Stimulated activated CD4-positive, alpha-beta T cell treated with anti-CD3 and anti-CD28 coated beads, Interleukin-15, amount 100 ng/mL, for 1 hour (primary cell): ENCODE data around the gene YOD1.

ENCODE experiments used
- DNase-seq, 2 donors: peaks; one replicate each; pipeline ENCODE4 v3.0.0-alpha.2; 2020; ENCODE audit warnings: low read depth in 1 of 2, low spot score in 1 of 2

Gene YOD1

DNA sequence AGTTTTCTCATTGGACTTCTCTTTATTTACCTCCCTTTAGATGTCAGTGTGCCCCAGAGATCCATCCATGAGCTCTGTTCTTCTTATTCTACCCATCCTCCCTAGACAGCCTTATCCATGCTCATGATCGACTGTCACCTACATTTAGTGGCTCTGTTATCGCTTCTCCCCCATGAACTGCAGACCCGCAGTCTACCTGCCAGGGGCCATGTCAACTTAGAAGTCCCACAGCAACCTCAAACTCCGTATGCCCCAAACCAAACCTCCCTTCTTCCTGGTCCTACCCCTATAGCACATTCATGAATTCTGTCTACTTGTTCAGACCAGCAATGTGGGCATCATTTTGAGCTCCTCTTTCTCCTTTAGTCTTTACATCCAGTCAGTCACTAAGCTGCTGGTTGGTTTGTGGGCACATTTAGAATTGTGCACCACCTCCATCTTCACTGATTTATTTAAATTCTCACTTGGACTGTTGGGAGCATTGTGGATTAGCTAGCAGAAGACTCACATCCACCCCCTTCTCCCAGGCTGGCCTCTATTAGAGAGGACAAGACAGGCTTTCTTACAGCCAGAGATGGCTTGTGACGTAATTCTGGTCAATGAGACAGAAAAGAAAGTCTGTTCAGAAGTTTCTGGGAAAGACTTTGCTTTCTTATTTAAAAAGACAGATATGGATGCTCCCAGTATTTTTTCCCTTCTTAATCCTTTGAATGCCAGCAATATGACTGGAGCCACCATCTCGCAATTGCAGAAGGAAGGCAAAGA lies 37.5 kb downstream of the YOD1 start:
- DNase-seq: no peak

DNA sequence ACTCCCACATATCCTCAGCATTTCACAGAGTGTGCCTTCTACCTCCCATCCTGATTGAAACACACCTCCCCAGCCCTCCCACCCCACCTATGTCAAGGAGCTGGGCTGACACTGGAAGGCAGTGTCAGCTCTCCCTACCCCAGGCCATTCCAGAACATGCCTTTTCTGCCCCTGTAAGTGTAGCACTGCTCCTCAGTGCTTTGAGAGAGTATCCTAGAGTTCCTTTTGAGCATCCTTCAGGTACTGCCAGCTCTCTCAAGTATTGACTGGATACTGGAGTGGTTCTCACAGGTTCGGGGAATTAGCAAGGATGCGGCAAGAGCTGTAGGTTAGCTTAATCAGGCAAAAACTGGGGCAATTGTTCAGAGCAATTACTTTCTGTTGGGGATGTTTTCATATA lies 40.3 kb downstream of the YOD1 start:
- DNase-seq: no peak

DNA sequence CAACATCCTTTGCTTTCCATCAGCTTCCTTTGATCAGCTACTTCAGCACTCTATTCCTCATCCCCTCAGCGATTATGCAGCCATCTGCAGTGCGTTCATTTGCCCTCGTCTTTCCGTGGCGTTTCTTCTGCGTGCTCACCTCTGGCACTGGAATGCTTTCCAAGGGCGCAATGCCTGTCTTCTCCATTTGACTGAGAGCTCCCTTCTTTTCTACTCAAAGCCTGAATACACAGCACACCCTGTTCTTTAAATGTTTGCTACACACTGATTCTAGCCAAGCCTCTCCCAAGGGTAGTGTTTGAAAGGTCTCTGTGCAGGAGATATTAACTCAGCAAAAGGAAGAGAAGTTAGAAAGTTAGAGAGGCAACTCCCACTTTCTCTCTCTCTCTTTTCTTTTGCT lies 41.1 kb downstream of the YOD1 start:
- no peak for DNase-seq

DNA sequence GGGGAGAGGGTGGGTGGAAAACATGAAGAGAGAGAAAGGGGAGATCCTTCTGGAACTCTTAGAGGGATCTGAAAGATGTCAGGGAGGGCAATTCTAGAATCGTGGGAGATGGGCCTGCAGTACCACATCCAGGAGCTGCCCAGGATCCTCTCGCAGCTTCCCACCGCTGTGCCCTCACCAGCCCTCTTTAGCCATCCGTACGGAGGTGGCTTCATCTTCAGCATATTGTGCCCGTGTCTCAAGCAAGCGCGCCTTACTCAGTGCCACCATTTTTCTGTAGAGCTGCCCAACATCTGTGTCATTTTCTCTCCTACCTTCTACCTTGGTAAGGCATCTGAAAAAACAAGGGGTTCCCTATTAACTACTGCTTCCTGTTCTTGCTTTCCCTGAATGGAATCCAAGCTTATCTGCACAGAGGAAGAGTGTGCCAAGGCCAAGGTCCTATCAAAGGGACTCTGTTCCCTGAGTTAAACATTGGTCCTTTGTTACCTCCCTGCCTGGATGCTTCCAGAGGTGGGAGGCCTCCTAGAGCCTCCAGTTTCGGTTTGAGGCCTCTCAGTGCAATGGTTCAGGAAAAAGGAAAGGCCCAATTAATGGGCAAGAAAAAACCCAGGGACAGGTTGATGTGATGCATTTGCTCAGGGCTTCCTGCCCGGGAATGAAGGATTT lies 41.7 kb downstream of the YOD1 start:
- DNase-seq: no peak

DNA sequence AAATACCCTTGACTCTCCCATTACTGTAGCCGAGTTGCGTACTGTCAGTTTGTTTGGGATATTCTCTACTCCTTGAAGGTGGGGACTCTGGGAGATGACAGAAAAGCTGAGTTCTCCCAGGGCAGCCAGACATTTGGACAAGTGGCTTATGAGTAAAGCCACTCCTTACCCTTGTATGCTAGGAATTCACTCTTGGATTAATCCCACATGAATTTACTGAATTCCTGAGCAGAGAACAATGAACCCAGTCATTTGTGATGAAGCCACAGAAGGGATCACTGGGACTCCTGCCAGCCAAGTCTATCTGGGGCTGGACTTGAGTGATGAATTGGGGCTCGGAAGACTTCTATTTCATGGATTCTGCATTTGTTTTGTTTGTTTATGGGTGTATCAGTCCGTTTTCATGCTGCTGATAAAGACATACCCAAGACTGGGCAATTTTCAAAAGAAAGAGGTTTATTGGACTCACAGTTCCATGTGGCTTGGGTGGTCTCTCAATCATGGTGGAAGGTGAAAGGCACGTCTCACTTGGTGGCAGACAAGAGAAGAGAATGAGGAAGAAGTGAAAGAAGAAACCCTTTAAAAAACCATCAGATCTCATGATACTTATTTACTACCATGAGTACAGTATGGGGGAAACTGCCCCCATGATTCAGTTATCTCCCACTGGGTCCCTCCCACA lies 43.5 kb downstream of the YOD1 start:
- DNase-seq: no peak

DNA sequence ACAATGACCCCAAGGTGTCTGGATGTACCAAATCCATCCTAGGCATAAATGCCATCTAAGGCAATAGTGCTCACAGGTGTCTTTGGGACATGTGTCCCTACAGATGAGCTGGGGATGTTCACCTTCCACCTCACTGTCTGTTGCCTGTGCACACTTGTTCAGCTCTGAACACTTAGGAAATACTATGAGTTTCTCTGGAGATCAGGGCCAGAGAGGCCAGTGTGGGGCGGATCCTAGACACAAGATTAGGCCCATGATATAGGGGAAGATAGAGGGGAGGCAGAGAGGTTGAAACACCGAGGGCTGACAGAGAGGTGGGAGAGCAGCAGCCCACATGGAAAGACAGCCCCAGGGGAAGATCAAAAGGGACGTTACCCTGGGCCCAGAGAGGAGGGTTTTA lies 44.1 kb downstream of the YOD1 start:
- DNase-seq: no peak

DNA sequence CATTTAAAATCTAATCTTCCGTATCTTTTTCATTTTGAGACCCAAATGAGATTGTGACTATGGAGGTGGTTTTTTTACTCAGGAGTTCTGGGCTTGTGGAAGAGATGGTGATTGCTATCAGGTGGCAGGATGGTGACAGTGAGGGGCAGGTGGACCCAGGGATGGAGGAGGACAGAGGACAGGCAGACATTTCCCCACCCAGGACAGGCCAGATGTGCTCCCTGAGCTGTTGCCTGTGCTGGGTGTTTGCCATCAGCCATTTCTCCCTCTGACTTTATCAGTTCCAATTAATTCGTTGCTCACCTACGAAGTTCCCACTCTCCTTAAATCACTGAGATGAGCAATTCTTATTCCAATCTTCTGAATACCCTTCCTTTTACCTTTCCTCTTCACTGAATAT lies 44.9 kb downstream of the YOD1 start:
- no peak for DNase-seq

DNA sequence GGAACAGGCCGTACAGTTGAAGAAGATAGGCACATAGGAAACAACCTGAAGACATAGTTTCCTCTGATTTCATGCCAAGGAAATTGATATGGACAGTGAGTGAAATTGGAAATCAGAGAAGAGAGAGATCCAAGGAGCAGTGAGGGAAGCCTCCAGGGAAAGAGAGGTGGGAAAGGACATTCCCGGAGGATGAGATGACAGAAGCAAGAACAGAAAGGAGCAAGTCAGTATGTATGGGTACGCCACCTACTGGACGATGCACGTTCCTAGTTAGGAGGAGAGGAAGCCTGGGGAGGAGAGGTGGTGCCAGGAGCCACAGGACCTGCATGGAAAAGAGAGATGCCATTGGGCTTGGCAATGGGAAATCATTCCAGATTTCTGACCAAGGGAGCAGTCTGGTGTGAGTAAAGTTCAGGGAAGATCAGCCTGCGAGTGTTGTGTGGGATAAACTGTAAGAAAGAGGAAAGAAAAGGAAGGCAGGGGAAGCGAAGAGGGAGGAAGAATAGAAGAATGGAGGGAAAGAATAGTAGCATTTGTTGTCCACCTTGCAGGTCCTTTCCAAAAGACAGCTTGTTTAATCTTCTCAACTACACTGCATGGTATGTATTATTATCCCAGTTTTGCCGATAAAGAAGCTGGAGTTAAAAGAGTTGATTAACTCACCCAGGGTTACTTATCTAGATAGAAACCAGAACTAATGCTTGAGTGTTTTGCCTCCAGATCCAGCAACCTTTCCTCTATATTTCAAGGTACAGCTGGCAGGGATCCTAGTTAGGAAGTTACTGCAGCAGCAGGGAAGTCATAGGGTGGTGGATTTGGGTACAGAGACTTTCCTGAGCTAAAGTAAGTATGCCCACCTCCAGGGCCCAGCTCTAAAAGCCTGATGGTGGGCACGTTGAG lies 45.8 kb downstream of the YOD1 start:
- DNase-seq: no peak

DNA sequence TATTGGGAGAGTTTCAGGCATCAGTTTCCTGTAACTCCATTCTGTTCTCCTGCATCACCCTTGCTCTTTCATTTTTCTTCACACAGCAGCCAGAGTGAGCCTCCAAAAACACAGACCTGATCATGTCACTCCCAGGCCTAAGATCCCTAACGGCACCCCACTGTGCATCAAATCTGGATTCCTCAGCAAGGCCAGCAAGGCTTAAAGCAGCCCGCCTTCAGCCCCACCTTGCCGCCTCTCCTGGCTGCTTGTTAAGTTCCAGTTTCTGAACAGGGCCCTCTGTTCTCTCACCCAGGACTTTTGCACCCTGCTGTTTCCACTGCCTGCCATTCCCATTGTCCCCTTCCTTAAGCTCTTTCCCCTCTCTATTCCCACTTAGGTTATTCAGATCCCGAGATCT lies 47.8 kb downstream of the YOD1 start:
- no peak for DNase-seq

DNA sequence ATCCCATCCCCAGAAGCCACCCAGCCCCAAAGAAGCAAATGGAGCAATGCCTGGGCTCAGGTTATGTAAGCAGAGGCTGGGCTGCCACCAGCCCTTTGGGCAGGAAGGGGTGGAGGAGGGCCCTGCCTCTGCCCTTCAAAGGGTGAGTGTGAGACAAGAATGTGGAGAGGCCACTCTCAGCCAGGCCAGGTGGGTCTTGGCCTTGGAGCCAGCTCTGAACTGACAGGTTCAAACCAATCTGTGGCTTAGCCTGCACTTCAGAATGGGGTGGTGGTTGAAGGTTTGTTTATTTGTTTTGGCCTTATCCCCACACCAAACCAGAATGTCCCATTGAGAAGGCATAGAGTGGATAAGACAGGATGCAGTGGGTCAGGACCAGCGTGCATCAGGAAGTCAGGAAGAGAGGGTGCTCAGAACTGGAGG lies 48.3 kb downstream of the YOD1 start:
- no peak for DNase-seq

DNA sequence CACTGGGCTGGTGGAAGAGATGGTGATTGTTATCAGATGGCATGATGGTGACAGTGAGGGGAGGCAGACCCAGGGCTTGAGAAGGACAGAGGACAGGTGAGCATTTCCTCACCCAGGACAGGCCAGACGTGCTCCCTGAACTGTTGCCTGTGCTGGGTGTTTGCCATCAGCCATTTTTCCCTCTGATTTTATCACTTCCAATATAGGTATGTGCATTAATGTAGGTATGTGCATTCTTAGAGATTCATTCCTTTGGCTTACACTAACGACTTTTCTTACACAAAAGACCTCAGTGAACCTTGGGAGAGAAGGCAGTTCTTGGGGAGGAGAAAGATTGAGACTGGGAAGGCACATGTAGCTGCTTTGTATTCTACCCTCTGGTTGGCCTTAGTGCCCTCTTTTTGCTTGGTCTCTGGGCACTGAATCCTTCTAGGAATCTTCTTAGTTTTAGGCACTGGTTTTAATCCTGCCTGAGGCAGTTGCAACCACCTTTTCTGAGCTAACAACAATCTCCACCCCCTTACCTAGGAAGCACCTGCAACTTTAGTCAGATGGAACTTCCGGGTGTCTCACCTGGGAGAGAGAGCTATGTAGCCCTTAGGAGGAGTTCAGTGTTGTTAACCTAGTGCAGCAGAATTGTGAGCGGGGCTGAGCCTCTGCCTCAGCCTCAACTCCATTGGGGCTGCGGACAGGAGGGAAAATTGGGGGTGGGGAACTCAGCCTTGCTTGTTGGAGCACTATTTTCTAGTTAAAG lies 49.3 kb downstream of the YOD1 start:
- no peak for DNase-seq

DNA sequence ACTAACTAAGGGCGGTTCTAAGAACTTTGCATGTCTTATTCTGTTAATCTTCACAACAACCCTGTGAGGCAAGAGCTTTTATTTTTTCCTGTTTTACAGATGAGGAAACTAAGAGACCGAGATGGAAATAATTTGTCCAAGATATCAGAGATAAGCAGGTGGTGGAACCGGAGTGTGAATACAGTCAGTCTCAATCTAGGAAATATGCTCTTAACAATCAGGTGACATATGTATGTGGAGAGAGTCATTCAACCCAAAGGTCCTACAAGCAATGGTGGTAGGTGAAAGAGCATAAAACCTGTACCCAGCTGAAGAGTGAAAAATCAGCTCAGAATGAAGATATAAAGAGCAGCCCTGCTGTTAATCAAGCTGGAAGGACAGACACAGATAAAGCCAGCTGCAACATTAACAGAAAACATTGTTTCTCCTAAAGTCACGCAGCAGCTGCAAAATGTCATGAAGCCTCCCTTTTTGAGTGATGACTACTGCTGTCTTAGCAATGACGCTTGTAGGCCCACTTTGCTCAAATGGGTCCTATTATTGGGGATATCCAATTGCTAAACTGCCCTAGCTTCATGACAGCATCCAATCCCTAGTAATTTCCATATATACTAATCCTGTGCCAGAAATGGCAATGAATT lies 50.2 kb downstream of the YOD1 start:
- no peak for DNase-seq

DNA sequence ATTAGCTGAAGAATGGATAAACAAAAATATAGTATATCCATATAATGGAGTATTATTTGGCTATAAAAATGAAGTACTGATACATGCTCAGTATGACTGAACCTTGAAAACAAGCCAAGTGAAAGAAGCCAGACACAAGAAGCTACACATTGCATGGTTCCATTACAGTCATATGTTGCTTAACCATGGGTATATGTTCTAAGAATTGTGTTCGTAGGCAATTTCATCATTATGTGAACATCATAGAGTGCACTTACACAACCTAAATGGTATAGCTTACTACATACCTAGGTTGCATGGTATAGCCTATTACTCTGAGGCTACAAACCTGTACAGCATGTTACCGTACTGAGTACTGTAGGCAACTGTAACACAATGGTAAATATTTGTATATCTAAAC lies 52.2 kb downstream of the YOD1 start:
- no peak for DNase-seq
